Activated naive CD4-positive, alpha-beta T cell treated with Interleukin-2 at 50 U/mL for 16 hours (primary cell): ENCODE results near the gene TEX48.

Experiments used
- DNase-seq: peaks from one replicate; pipeline ENCODE4 v3.0.0-alpha.2; 2020

TEX48 gene, protein sequence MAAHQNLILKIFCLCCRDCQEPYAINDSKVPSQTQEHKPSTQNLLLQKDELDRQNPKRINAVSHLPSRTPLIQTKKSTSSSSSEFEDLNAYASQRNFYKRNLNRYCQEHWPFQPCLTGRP

DNA sequence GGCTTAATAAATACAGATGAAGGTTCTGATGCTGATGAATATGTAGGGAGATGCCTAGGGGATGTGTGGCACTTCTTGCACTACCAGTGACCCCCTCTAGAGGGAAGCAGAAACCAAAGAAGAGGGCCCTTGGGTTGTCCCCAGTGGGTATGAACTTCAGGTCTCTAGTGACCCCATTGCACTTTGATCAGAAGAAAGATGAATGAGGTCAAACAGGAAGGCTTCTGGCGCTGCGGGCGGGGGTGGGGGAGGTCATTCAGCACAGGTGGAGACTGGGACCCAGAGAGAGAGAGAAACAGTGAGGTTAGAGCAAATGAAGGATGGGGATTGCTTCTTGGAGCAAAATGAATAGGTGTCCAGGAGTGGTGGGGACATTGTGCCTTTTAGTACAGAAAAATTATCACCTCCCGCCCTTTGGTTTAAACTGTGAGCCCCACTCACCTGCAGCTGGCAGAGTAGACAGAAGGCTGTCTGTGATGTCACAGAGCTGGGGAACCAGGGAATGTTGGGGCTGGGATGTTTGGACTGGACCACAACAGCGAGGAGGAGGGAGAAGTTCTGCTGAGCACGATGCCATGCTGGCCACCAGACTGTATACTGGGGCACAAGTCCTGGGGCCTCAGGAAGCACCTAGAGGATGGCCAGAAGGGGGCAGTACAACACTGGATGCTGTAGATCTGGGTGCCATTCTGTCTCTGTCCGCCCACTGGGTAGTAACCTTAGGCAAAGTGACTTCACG is at the start of gene TEX48:
TEX48 (minus strand) TSS at position 599 of the 739 bp plus-strand sequence. CDS start 10,469 bp downstream, outside the sequence.
- DNase-seq: peak; percentile 83

- DNase-seq: no peak
Measured at GRCh38 chr9:114731701-114732100, 49.7 kb upstream of the TEX48 start.

- no peak for DNase-seq
Measured at GRCh38 chr9:114729706-114730105, 47.7 kb upstream of the TEX48 start.

DNA sequence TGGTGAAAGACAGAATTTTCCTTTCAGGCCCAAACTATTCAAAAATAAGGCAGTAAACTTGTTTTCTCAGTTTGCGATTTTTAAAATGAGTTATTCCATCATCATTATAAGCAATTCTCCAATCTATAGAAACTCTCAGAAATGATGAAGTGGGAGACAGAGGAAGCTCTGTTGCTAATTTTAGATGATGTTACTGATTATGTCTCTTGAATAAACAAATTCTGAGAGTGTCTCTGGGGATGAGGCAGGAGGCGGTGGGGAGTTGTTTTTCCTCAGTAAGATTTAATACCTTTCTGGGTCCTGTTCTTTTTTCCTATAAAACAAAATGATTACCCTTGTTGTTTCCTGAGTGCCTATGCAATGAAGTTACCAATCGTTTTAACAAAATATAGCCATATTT is 43.9 kb upstream of the TEX48 start:
- no peak for DNase-seq

DNA sequence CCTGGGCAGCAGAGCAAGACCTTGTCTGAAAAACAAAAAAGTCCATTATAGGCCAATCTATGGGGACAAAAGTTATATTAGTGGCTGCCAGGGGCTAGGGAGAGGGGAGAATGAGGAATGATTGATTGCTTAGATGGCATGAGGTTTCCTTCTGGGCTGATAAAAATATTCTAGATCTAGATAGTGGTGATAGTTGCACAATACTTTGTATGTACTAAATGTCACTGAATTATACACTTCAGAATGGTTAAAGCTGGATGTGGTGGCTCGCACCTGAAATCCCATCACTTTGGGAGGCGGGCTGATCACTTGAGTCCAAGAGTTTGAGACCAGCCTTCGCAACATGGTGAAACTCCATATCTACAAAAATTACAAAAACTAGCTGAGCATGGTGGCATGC is 42.8 kb upstream of the TEX48 start:
- no peak for DNase-seq

GRCh38 chr9:114723931-114724330 is 41.9 kb upstream of the TEX48 start:
- no peak for DNase-seq

GRCh38 chr9:114722937-114723620 is 41.1 kb upstream of the TEX48 start:
- no peak for DNase-seq

GRCh38 chr9:114722081-114722621 is 40.2 kb upstream of the TEX48 start:
- no peak for DNase-seq

GRCh38 chr9:114721491-114722079 is 39.6 kb upstream of the TEX48 start:
- DNase-seq: no peak

- DNase-seq: no peak
Measured at GRCh38 chr9:114720086-114720676, 38.2 kb upstream of the TEX48 start.

DNA sequence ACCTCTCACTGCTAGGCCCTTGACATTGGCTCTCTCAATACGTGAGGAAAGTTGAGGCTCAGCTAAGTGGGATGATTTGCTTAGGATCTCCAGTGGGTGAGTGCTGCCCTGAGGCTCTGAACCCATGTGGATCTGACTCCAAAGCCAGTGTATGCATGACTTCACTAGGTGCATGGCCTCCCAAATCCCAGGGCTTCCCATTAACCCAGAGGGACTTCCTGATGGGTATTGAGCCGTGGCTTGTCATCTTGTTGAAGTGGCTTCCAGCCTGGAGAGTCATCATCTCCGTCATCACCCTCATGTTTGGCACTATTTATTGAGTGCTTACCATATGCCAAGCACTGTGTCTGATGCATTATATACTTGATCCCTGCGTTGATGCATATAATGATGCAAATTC is 37.3 kb upstream of the TEX48 start:
- DNase-seq: no peak

DNA sequence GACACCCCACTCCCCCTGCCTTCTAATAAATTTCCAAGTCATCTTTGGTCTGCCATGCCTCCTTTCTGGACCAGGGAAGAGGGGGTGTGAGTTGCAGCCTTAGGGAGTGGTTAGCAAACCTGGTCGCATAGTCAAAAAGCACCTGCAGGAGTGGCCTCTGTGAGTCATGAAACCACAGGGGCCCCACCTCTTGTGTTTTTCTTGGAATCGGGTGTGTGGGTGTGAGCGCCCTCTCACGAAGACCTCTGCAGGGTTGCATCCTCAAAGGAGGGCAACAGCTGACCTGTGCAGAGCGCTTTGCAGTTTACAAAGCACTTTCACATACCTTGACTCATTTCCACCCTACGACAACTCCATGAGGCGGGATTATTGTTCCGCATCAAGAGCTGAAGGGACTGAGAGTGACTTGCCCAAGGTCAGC is 36.8 kb upstream of the TEX48 start:
- peak; percentile 92 for DNase-seq

DNA sequence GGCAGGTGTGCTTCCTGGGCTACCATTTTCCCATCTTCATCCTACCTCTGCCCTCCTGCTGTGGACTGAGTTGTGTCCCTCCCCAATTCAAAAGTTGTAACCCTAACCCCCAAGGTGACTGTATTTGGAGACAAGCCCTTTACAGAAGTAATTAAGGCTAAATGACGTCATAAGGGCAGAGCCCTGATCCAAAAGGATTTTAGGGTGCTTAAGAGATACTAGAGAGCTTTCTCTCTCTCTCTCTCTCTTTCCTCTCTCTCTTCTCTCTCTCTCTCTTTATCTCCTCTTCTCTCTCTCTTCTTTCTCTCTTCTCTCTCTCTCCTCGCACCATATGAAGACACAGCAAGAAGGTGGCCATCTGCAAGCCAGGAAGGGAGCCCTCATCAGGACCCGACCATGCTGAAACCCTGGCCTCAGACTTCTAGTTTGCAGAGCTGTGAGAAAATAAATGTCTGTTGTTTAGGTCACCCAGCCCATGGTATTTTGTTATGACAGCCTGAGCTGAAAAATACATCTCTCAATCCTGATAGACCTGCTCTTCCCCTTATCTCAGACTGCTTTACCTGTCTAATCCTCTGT is 36.0 kb upstream of the TEX48 start:
- no peak for DNase-seq

GRCh38 chr9:114709636-114710035 is 27.6 kb upstream of the TEX48 start:
- no peak for DNase-seq

- no peak for DNase-seq
Measured at GRCh38 chr9:114706711-114707110, 24.7 kb upstream of the TEX48 start.

- DNase-seq: no peak
Measured at GRCh38 chr9:114701988-114702387, 20.0 kb upstream of the TEX48 start.

DNA sequence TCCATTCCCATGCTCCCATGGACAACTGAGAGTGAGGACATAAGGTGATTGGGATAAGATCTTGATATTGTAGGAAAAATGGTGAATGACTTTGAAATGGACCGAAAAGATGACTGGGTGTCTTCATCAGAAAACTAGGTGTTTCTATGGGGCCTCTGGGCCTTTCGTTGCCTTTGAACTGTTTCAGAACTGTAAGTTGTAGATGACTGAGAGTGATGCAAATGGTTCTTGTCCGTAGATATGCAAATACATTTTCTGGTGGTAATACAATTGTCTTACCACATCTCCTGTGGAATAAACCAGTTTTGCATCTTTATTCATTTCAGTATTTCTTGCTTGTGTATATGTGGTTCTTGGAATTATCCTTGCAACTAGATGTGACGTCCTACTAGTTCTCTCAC is 16.0 kb upstream of the TEX48 start:
- DNase-seq: peak; percentile 43

- peak; percentile 76 for DNase-seq
Measured at GRCh38 chr9:114696814-114697544, 15.0 kb upstream of the TEX48 start.

GRCh38 chr9:114695948-114696347 is 14.0 kb upstream of the TEX48 start:
- DNase-seq: no peak

GRCh38 chr9:114694719-114695269 is 12.8 kb upstream of the TEX48 start:
- DNase-seq: peak; percentile 25

DNA sequence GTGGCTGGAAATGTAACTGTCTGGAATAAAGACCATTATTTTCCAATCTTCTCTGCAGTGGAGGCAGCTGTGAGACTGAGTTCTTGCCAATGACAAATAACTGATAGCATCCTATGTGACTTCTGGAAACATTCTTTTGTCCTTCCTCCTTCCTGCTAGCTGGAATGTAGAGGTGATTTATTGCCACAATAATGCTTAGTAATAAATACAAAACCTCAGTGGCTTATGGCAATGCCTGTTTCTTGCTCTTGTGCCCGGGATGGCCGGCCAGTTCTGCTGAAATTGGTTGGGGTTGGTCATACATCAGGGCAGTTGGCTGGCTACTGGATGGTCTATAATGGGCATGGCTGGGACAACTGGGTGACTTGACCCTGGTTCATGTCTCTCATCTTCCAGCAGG is 12.2 kb upstream of the TEX48 start:
- no peak for DNase-seq
